Measurements from ENCODE around the gene THAP7.

DNA sequence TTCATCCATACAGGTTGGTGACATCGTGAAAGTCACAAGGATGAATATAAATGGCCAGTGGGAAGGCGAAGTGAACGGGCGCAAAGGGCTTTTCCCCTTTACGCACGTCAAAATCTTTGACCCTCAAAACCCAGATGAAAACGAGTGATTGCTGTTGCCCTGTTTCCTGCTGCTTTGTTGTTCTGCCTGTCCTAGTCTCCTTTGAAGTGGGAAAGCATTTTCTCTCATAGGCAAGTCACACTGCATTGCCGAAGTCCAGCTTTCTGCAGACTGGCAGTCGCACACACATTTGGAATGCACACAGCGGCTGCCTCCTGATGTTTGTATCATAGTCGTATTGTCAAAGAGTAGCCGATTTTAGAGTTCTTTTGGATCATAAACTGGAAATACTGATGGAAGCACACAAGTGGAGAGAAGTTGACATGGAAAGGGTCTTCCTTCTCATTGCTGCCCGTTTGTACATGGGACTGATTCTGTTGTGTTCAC is 52.2 kb downstream of the THAP7 start:
- TF ChIP-seq SMAD1 (CRISPR knock-in tag; IDR thresholded peaks at IDR 0.05; ENCODE audit: borderline replicate concordance, low read depth) (no peak), ZSCAN20 (CRISPR knock-in tag; IDR thresholded peaks at IDR 0.05; ENCODE audit: borderline replicate concordance) (no peak)
